HFF-Myc (cell line): ENCODE results near the gene DRAM1.
A peak's percentile ranks its signal among the peaks of the same experiment; 100 is the strongest.

Experiments used
- DNase-seq: peaks from one replicate; pipeline ENCODE4 v3.0.0-alpha.2; 2011; ENCODE audit warnings: low read depth; ENCODE audit errors: extremely low read depth
- H3K4me3 ChIP-seq: replicated peaks from 2 replicates; pipeline ENCODE4 v1.5.1; 2011; ENCODE audit warnings: low read depth, mild to moderate bottlenecking, control low read depth, low read length
- CTCF ChIP-seq: IDR thresholded peaks from 2 replicates; pipeline ENCODE4 v1.5.1; 2012; ENCODE audit warnings: mild to moderate bottlenecking, low read depth, low read length, control low read depth; ENCODE audit errors: missing control alignments

DRAM1 gene

GRCh38 chr12:101920906-101921305 lies 43.5 kb downstream of the DRAM1 start:
- DNase-seq, result no peak
- no peak for TF ChIP-seq CTCF

GRCh38 chr12:101923045-101923718 lies 45.8 kb downstream of the DRAM1 start:
- no peak for TF ChIP-seq CTCF
- DNase-seq, result no peak
- H3K4me3 ChIP-seq, result no peak overlapping the region

More at GRCh38 chr12:101920906-101921305, 43.5 kb downstream of the DRAM1 start:
- H3K4me3 ChIP-seq, result no peak overlapping the region

- no peak for DNase-seq
- no peak overlapping the region for H3K4me3 ChIP-seq
- no peak for TF ChIP-seq CTCF
Measured at GRCh38 chr12:101924618-101925017, 47.2 kb downstream of the DRAM1 start.

- DNase-seq, result peak; percentile 66
- TF ChIP-seq CTCF, result no peak
- no peak overlapping the region for H3K4me3 ChIP-seq
Measured at GRCh38 chr12:101925361-101925760, 48.0 kb downstream of the DRAM1 start.

- no peak for DNase-seq
- no peak for TF ChIP-seq CTCF
Measured at GRCh38 chr12:101925935-101926334, 48.6 kb downstream of the DRAM1 start.

GRCh38 chr12:101927036-101927435 lies 49.7 kb downstream of the DRAM1 start:
- no peak for DNase-seq
- H3K4me3 ChIP-seq, result no peak overlapping the region
- TF ChIP-seq CTCF, result no peak

More at GRCh38 chr12:101925935-101926334, 48.6 kb downstream of the DRAM1 start:
- no peak overlapping the region for H3K4me3 ChIP-seq

- H3K4me3 ChIP-seq, result no peak overlapping the region
- no peak for TF ChIP-seq CTCF
- no peak for DNase-seq
Measured at GRCh38 chr12:101927999-101928398, 50.6 kb downstream of the DRAM1 start.
